ENCODE measurements around the gene RBM5.

Gene RBM5

DNA sequence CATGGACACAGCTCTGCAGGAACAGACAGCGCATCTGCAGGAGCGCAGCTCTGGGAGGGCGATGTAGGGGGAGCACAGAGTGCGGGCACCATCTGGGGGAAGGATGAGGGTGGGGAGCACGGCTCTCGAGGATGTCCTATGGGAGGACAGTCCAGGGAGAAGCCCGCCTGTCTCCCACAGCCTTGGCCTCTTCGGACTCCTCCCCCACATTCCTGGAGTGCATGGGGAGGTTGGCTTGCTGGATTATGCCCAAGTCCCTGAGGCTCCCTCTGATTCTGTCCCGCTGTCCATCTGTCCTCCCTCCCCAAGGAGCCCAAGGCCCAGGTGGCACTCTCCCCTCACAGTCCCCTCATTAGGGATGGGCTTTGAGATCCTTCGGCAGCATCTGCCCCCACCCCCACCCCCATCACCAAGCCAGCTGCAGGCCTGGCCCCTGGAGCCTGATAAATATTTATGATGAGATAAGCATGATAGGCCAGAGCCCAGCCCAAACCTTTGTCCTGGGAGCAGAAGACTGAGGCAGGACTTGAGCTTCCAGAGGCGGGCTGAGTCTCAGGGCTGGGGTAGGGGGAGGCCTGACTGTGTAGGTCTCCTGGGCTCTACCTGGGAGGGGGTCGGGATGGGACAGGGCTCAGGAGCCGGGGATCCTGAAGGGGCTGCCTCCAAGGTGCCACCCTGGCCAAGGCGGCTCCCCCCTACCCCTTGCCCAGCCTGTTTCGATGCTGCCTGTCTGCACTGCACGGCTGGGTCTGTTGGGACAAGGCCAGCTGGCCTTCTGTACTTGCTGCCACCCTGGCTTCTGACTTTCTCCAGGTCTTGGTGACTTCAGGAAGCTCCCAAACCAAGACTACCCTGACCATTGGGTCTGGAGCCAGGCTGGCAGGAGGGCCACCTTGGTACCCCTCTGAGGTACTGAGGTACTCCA is 37.8 kb downstream of the RBM5 start:
- Histone ChIP-seq H3K9me3 (ENCODE audit: control insufficient read depth, low read length) (no peaks in the 10 kb centered on the region), H3K27me3 (ENCODE audit: control insufficient read depth, insufficient read depth, low read length, poor library complexity, severe bottlenecking) (no peaks in the 10 kb centered on the region), H3K36me3 (ENCODE audit: control insufficient read depth, insufficient read depth, low read length) (no peaks in the 10 kb centered on the region), H3K27ac (ENCODE audit: insufficient read depth, low read depth, low read length, poor library complexity, severe bottlenecking) (peak overlapping the region; percentile 26), H3K4me3 (ENCODE audit: insufficient read depth, low read depth, low read length) (no peak overlapping the region), H3K4me1 (ENCODE audit: control insufficient read depth, insufficient read depth, low read length) (peaks cover 29% of the 10 kb centered on the region)
- 89% methylated on average over 15 to 16 of the region's 16 CpGs for WGBS, 2 experiments

- Histone ChIP-seq H3K27ac (ENCODE audit: insufficient read depth, low read depth, low read length, poor library complexity, severe bottlenecking) (no peak overlapping the region), H3K27me3 (ENCODE audit: control insufficient read depth, insufficient read depth, low read length, poor library complexity, severe bottlenecking) (no peaks in the 10 kb centered on the region), H3K4me3 (ENCODE audit: insufficient read depth, low read depth, low read length) (no peak overlapping the region), H3K4me1 (ENCODE audit: control insufficient read depth, insufficient read depth, low read length) (peaks cover 29% of the 10 kb centered on the region), H3K36me3 (ENCODE audit: control insufficient read depth, insufficient read depth, low read length) (no peaks in the 10 kb centered on the region), H3K9me3 (ENCODE audit: control insufficient read depth, low read length) (no peaks in the 10 kb centered on the region)
- WGBS, 2 experiments: 92 to 94% methylated on average over 8 of the region's 8 CpGs
These were observed 38.6 kb downstream of the RBM5 start for GRCh38 chr3:50127251-50127691.

DNA sequence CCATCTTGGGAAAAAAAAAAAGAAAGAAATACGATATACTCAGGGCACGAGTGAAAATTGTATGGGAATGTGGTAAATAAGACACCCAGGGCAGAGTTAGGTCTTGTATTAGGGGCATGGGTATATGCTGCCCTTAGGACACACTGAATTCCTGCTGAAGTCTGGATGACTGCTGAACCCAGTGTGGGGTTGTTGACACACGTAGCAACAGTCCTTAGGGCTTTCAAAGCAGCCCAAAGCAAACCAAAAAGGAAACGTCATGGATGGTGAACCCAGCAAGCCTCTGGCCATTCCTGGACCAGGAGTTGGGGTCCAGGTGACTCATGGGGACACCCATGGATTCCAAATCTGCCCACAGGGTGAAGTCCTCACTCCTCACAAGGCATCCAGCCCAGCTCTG is 39.3 kb downstream of the RBM5 start:
- no peaks in the 10 kb centered on the region for H3K9me3 ChIP-seq (ENCODE audit: control insufficient read depth, low read length)
- 89 to 93% methylated on average over 4 of the region's 4 CpGs for WGBS, 2 experiments
- no peak overlapping the region for H3K4me3 ChIP-seq (ENCODE audit: insufficient read depth, low read depth, low read length)
- H3K27me3 ChIP-seq (ENCODE audit: control insufficient read depth, insufficient read depth, low read length, poor library complexity, severe bottlenecking): no peaks in the 10 kb centered on the region
- H3K36me3 ChIP-seq (ENCODE audit: control insufficient read depth, insufficient read depth, low read length): no peaks in the 10 kb centered on the region
- peaks cover 35% of the 10 kb centered on the region for H3K4me1 ChIP-seq (ENCODE audit: control insufficient read depth, insufficient read depth, low read length)
- no peak overlapping the region for H3K27ac ChIP-seq (ENCODE audit: insufficient read depth, low read depth, low read length, poor library complexity, severe bottlenecking)

- H3K36me3 ChIP-seq (ENCODE audit: control insufficient read depth, insufficient read depth, low read length): no peaks in the 10 kb centered on the region
- H3K27ac ChIP-seq (ENCODE audit: insufficient read depth, low read depth, low read length, poor library complexity, severe bottlenecking): no peak overlapping the region
- no peaks in the 10 kb centered on the region for H3K9me3 ChIP-seq (ENCODE audit: control insufficient read depth, low read length)
- no peak overlapping the region for H3K4me3 ChIP-seq (ENCODE audit: insufficient read depth, low read depth, low read length)
- no peaks in the 10 kb centered on the region for H3K27me3 ChIP-seq (ENCODE audit: control insufficient read depth, insufficient read depth, low read length, poor library complexity, severe bottlenecking)
- peaks cover 36% of the 10 kb centered on the region for H3K4me1 ChIP-seq (ENCODE audit: control insufficient read depth, insufficient read depth, low read length)
- WGBS, 2 experiments: 81 to 90% methylated on average over 2 of the region's 2 CpGs
These were observed 41.7 kb downstream of the RBM5 start for GRCh38 chr3:50130436-50130835.

- peaks cover 32% of the 10 kb centered on the region for H3K4me1 ChIP-seq (ENCODE audit: control insufficient read depth, insufficient read depth, low read length)
- no peaks in the 10 kb centered on the region for H3K36me3 ChIP-seq (ENCODE audit: control insufficient read depth, insufficient read depth, low read length)
- H3K27me3 ChIP-seq (ENCODE audit: control insufficient read depth, insufficient read depth, low read length, poor library complexity, severe bottlenecking): no peaks in the 10 kb centered on the region
- H3K4me3 ChIP-seq (ENCODE audit: insufficient read depth, low read depth, low read length): no peak overlapping the region
- 76 to 78% methylated on average over 5 of the region's 6 CpGs for WGBS, 2 experiments
- H3K9me3 ChIP-seq (ENCODE audit: control insufficient read depth, low read length): no peaks in the 10 kb centered on the region
- peak overlapping the region; percentile 62 for H3K27ac ChIP-seq (ENCODE audit: insufficient read depth, low read depth, low read length, poor library complexity, severe bottlenecking)
These were observed 43.9 kb downstream of the RBM5 start for GRCh38 chr3:50132421-50133282.

- Histone ChIP-seq H3K27ac (ENCODE audit: insufficient read depth, low read depth, low read length, poor library complexity, severe bottlenecking) (peak overlapping the region; percentile 62), H3K36me3 (ENCODE audit: control insufficient read depth, insufficient read depth, low read length) (no peaks in the 10 kb centered on the region), H3K4me3 (ENCODE audit: insufficient read depth, low read depth, low read length) (no peak overlapping the region), H3K4me1 (ENCODE audit: control insufficient read depth, insufficient read depth, low read length) (peaks cover 38% of the 10 kb centered on the region), H3K27me3 (ENCODE audit: control insufficient read depth, insufficient read depth, low read length, poor library complexity, severe bottlenecking) (no peaks in the 10 kb centered on the region), H3K9me3 (ENCODE audit: control insufficient read depth, low read length) (no peaks in the 10 kb centered on the region)
- WGBS, 2 experiments: 90 to 93% methylated on average over 4 of the region's 4 CpGs
These were observed 44.5 kb downstream of the RBM5 start for GRCh38 chr3:50133283-50133615.

GRCh38 chr3:50134367-50134766 is 45.6 kb downstream of the RBM5 start:
- Histone ChIP-seq H3K4me3 (ENCODE audit: insufficient read depth, low read depth, low read length) (no peak overlapping the region), H3K27ac (ENCODE audit: insufficient read depth, low read depth, low read length, poor library complexity, severe bottlenecking) (no peak overlapping the region), H3K36me3 (ENCODE audit: control insufficient read depth, insufficient read depth, low read length) (no peaks in the 10 kb centered on the region), H3K27me3 (ENCODE audit: control insufficient read depth, insufficient read depth, low read length, poor library complexity, severe bottlenecking) (no peaks in the 10 kb centered on the region), H3K4me1 (ENCODE audit: control insufficient read depth, insufficient read depth, low read length) (peaks cover 50% of the 10 kb centered on the region), H3K9me3 (ENCODE audit: control insufficient read depth, low read length) (no peaks in the 10 kb centered on the region)
- WGBS, 2 experiments: 72 to 76% methylated on average over 2 of the region's 2 CpGs

DNA sequence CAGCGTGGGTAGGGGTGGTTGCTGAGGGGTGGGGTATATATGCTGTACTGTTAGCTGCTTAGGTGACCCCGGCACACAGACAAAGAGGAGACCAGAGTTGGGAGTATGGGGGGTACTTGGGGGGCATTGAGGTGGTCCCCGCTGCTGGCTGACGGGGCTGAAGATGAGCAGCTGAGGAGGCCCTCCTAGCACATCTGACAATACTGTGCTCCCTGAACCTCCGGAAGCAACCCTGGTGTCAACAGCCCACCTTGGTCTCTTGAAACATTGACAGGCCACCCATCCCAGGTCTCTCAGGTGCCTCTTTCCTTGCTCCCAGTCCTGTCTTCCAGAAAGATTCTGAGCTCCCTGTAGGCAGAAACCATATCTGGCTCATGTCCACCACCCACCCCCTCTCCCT is 47.2 kb downstream of the RBM5 start:
- Histone ChIP-seq H3K9me3 (ENCODE audit: control insufficient read depth, low read length) (no peaks in the 10 kb centered on the region), H3K27ac (ENCODE audit: insufficient read depth, low read depth, low read length, poor library complexity, severe bottlenecking) (no peak overlapping the region), H3K4me1 (ENCODE audit: control insufficient read depth, insufficient read depth, low read length) (peaks cover 54% of the 10 kb centered on the region), H3K27me3 (ENCODE audit: control insufficient read depth, insufficient read depth, low read length, poor library complexity, severe bottlenecking) (no peaks in the 10 kb centered on the region), H3K36me3 (ENCODE audit: control insufficient read depth, insufficient read depth, low read length) (no peaks in the 10 kb centered on the region), H3K4me3 (ENCODE audit: insufficient read depth, low read depth, low read length) (no peak overlapping the region)
- 95% methylated on average over 5 of the region's 5 CpGs for WGBS, 2 experiments

GRCh38 chr3:50136714-50137405 is 48.1 kb downstream of the RBM5 start:
- no peak overlapping the region for H3K4me3 ChIP-seq (ENCODE audit: insufficient read depth, low read depth, low read length)
- WGBS, 2 experiments: 81 to 83% methylated on average over 6 of the region's 6 CpGs
- no peaks in the 10 kb centered on the region for H3K36me3 ChIP-seq (ENCODE audit: control insufficient read depth, insufficient read depth, low read length)
- H3K4me1 ChIP-seq (ENCODE audit: control insufficient read depth, insufficient read depth, low read length): peaks cover 54% of the 10 kb centered on the region
- H3K27ac ChIP-seq (ENCODE audit: insufficient read depth, low read depth, low read length, poor library complexity, severe bottlenecking): peak overlapping the region; percentile 21
- H3K9me3 ChIP-seq (ENCODE audit: control insufficient read depth, low read length): no peaks in the 10 kb centered on the region
- no peaks in the 10 kb centered on the region for H3K27me3 ChIP-seq (ENCODE audit: control insufficient read depth, insufficient read depth, low read length, poor library complexity, severe bottlenecking)

- Histone ChIP-seq H3K4me3 (ENCODE audit: insufficient read depth, low read depth, low read length) (no peak overlapping the region), H3K27me3 (ENCODE audit: control insufficient read depth, insufficient read depth, low read length, poor library complexity, severe bottlenecking) (no peaks in the 10 kb centered on the region), H3K36me3 (ENCODE audit: control insufficient read depth, insufficient read depth, low read length) (no peaks in the 10 kb centered on the region), H3K4me1 (ENCODE audit: control insufficient read depth, insufficient read depth, low read length) (peaks cover 54% of the 10 kb centered on the region), H3K9me3 (ENCODE audit: control insufficient read depth, low read length) (no peaks in the 10 kb centered on the region), H3K27ac (ENCODE audit: insufficient read depth, low read depth, low read length, poor library complexity, severe bottlenecking) (no peak overlapping the region)
- 85 to 87% methylated on average over 6 of the region's 6 CpGs for WGBS, 2 experiments
These were observed 48.8 kb downstream of the RBM5 start for GRCh38 chr3:50137531-50137930.
